HCT116 (cell line): Measurements from ENCODE around the gene ZBTB20. TPM values are rescaled to one million over a fixed set of nuclear protein-coding genes. Genes with fewer than 3 reads are reported as not detected.

ENCODE experiments used
- ATAC-seq: fragments of 200-7000 bp; cut with Tn5 transposase; 2 replicates; pipeline ENCODE4 v1.9.1; 2020; ENCODE audit warnings: mild to moderate bottlenecking, moderate library complexity
- BruUV-seq: library from RNA; stranded (reverse); fragments of 400-500 nt; replicated peaks from 2 replicates; lab custom pipeline; 2021; lab: Mats Ljungman, UMichigan
- CTCF ChIA-PET: fragments of 300-600 bp; sonication (Branson Sonifier 250); formaldehyde crosslinking; loops from one replicate; lab custom pipeline; 2021; ENCODE audit warnings: antibody characterized with exemption; lab: Charles Lee
- POLR2A ChIA-PET: fragments of 300-600, 350-600 bp; sonication (Branson Sonifier 250); formaldehyde crosslinking; loops from one replicate; lab custom pipeline; 2021; ENCODE audit warnings: antibody characterized with exemption; lab: Charles Lee
- RAD21 ChIA-PET, 2 experiments: fragments of 300-600 bp; sonication (Branson Sonifier 250); formaldehyde crosslinking; loops; one replicate each; lab custom pipeline; 2023; ENCODE audit warnings: low total read pairs in 2 of 2; ENCODE audit not compliant: uncharacterized antibody in 2 of 2, unreplicated experiment in 2 of 2, low non-redundant PET in 1 of 2; lab: Charles Lee
- DNase-seq: peaks from one replicate; pipeline ENCODE4 v3.0.0-alpha.2; 2010; ENCODE audit warnings: low read depth, low spot score
- H2AFZ ChIP-seq: fragments of 200-600 bp; shearing (Covaris generic), sonication (generic); 2 replicates; pipeline ENCODE4 v1.6.1; 2017; ENCODE audit warnings: low read depth, mixed run types, mixed read lengths, antibody characterized with exemption, low read length; ENCODE audit not compliant: poor library complexity, severe bottlenecking
- H3K27ac ChIP-seq: 2 replicates; pipeline ENCODE4 v1.5.1; 2012; ENCODE audit warnings: low read depth, low read length
- H3K27me3 ChIP-seq: fragments of 200-600 bp; sonication (generic); 2 replicates; pipeline ENCODE4 v1.6.1; 2016; ENCODE audit warnings: mixed run types, low read length, mixed read lengths; ENCODE audit not compliant: insufficient read depth
- H3K36me3 ChIP-seq, 2 experiments: fragments of 200-500 bp in 1 of 2; fragments of 200-600 bp in 1 of 2; sonication (Bioruptor generic) in 1 of 2; sonication (generic) in 1 of 2; 2 replicates each; pipeline versions ENCODE4 v1.5.1 to v1.6.1; 2014 to 2016; ENCODE audit warnings: low read length in 2 of 2, inconsistent platforms in 1 of 2, mixed read lengths in 1 of 2, mixed run types in 1 of 2; ENCODE audit not compliant: insufficient read depth in 2 of 2, control insufficient read depth in 1 of 2
- H3K4me1 ChIP-seq, 2 experiments: fragments of 200-600 bp in 1 of 2; sonication (generic) in 1 of 2; 2 replicates each; pipeline versions ENCODE4 v1.5.1 to v1.6.1; 2012 to 2017; ENCODE audit warnings: low read length in 2 of 2, inconsistent platforms in 1 of 2, mild to moderate bottlenecking in 1 of 2, mixed read lengths in 1 of 2, mixed run types in 1 of 2, moderate library complexity in 1 of 2; ENCODE audit not compliant: insufficient read depth in 2 of 2, control insufficient read depth in 1 of 2
- H3K4me2 ChIP-seq: fragments of 200-600 bp; sonication (generic); 2 replicates; pipeline ENCODE4 v1.6.1; 2017; ENCODE audit warnings: mixed run types, low read length, mixed read lengths
- H3K4me3 ChIP-seq, 2 experiments: fragments of 200-600 bp in 1 of 2; sonication (generic) in 1 of 2; replicated peaks in 1 of 2; 2 replicates each; pipeline ENCODE4 v1.5.1; 2011 to 2016; ENCODE audit warnings: low read length in 2 of 2, control low read depth in 1 of 2, low read depth in 1 of 2, mild to moderate bottlenecking in 1 of 2, mixed read lengths in 1 of 2, mixed run types in 1 of 2
- H3K79me2 ChIP-seq: fragments of 200-600 bp; sonication (generic); 2 replicates; pipeline ENCODE4 v1.6.1; 2017; ENCODE audit warnings: mild to moderate bottlenecking, mixed run types, low read length, moderate library complexity, mixed read lengths; ENCODE audit not compliant: insufficient read depth
- H3K9ac ChIP-seq: fragments of 200-600 bp; sonication (generic); 2 replicates; pipeline ENCODE4 v1.6.1; 2016; ENCODE audit warnings: low read length, mixed read lengths
- H3K9me2 ChIP-seq: fragments of 200-600 bp; sonication (generic), shearing (Covaris generic); 2 replicates; pipeline ENCODE4 v1.6.1; 2017; ENCODE audit warnings: mixed run types, mild to moderate bottlenecking, moderate library complexity; ENCODE audit not compliant: insufficient read depth
- H3K9me3 ChIP-seq, 2 experiments: fragments of 200-500 bp in 1 of 2; fragments of 200-600 bp in 1 of 2; sonication (Bioruptor generic) in 1 of 2; sonication (generic) in 1 of 2; 2 replicates each; pipeline ENCODE4 v1.6.1; 2014 to 2017; ENCODE audit warnings: low read length in 2 of 2, mixed read lengths in 2 of 2, inconsistent platforms in 1 of 2, low read depth in 1 of 2, mild to moderate bottlenecking in 1 of 2, mixed run types in 1 of 2, moderate library complexity in 1 of 2; ENCODE audit not compliant: control insufficient read depth in 1 of 2, insufficient read depth in 1 of 2
- H4K20me1 ChIP-seq: fragments of 200-600 bp; sonication (generic), shearing (Covaris generic); 2 replicates; pipeline ENCODE4 v1.6.1; 2017; ENCODE audit warnings: mixed run types, mild to moderate bottlenecking, moderate library complexity; ENCODE audit not compliant: insufficient read depth
- CBX3 ChIP-seq: IDR thresholded peaks from 2 replicates; pipeline ENCODE4 v1.6.1; 2012; ENCODE audit warnings: low read depth
- CEBPB ChIP-seq: IDR thresholded peaks from 2 replicates; pipeline ENCODE4 v1.6.1; 2012; ENCODE audit warnings: low read depth
- EGR1 ChIP-seq: IDR thresholded peaks from 2 replicates; pipeline ENCODE4 v1.6.1; 2012; ENCODE audit warnings: low read depth
- EZH2 ChIP-seq: fragments of 200-600 bp; sonication (generic); IDR thresholded peaks from 2 replicates; pipeline ENCODE4 v1.6.1; 2017; ENCODE audit warnings: antibody characterized with exemption, mixed run types
- EZH2phosphoT487 ChIP-seq: fragments of 200-600 bp; IDR thresholded peaks from 2 replicates; pipeline ENCODE4 v1.6.1; 2018; ENCODE audit warnings: antibody characterized with exemption, borderline replicate concordance
- FOSL1 ChIP-seq: IDR thresholded peaks from 2 replicates; pipeline ENCODE4 v1.6.1; 2012; ENCODE audit warnings: low read depth
- POLR2AphosphoS5 ChIP-seq: IDR thresholded peaks from 2 replicates; pipeline ENCODE4 v1.6.1; 2011; ENCODE audit warnings: mild to moderate bottlenecking, low read depth, low read length, moderate library complexity
- RAD21 ChIP-seq: IDR thresholded peaks from 2 replicates; pipeline ENCODE4 v1.6.1; 2012; ENCODE audit warnings: low read depth, mild to moderate bottlenecking
- SIN3A ChIP-seq: IDR thresholded peaks from 2 replicates; pipeline ENCODE4 v1.6.1; 2012; ENCODE audit warnings: low read depth
- SP1 ChIP-seq: IDR thresholded peaks from 2 replicates; pipeline ENCODE4 v1.6.1; 2012; ENCODE audit warnings: low read depth
- TCF7L2 ChIP-seq: IDR thresholded peaks from 2 replicates; pipeline ENCODE4 v1.7.0; 2011; ENCODE audit warnings: borderline replicate concordance, inconsistent platforms; ENCODE audit not compliant: insufficient read depth, insufficient read length; ENCODE audit errors: extremely low read depth
- ZFX ChIP-seq: fragments of 450-650 bp; IDR thresholded peaks from 2 replicates; pipeline ENCODE4 v1.6.1; 2017
- ZNF274 ChIP-seq: fragments of 200-500 bp; sonication (Bioruptor generic); IDR thresholded peaks from 2 replicates; pipeline ENCODE4 v1.6.1; 2014; ENCODE audit warnings: mild to moderate bottlenecking, low read depth, low read length, inconsistent platforms
- intact Hi-C: fragments of 100-400 bp; cut with micrococcal nuclease; formaldehyde crosslinking; loops from 2 replicates; pipeline ENCODE4 v1.10.0; 2022
- total RNA-seq: library from RNA; stranded (reverse); gene quantifications from one replicate; pipeline ENCODE4 v1.2.1, GENCODE V29; 2021; ENCODE audit not compliant: unreplicated experiment
- TF ChIP-seq, protein P1 (sequence below), 3 experiments: fragments of 200-600 bp in 1 of 3; sonication (generic) in 1 of 3; IDR thresholded peaks in 2 of 3; conservative IDR thresholded peaks in 1 of 3; 2 replicates each; pipeline ENCODE4 v1.5.1; 2012 to 2017; ENCODE audit warnings: low read depth in 2 of 3, low read length in 2 of 3, antibody characterized with exemption in 1 of 3, borderline replicate concordance in 1 of 3, control low read depth in 1 of 3, mild to moderate bottlenecking in 1 of 3, mixed read lengths in 1 of 3, mixed run types in 1 of 3, moderate library complexity in 1 of 3; ENCODE audit not compliant: insufficient read depth in 1 of 3
- TF ChIP-seq, protein P2 (sequence below): IDR thresholded peaks from 2 replicates; pipeline ENCODE4 v1.6.1; 2011; ENCODE audit warnings: mild to moderate bottlenecking, low read length, moderate library complexity; ENCODE audit not compliant: insufficient replicate concordance; ENCODE audit errors: extremely low read depth
- TF ChIP-seq, protein P3 (sequence below): IDR thresholded peaks from 2 replicates; pipeline ENCODE4 v1.6.1; 2012

The ZBTB20 gene
- total RNA-seq, 1 experiment from 2014 or later = 42.1 TPM

DNA sequence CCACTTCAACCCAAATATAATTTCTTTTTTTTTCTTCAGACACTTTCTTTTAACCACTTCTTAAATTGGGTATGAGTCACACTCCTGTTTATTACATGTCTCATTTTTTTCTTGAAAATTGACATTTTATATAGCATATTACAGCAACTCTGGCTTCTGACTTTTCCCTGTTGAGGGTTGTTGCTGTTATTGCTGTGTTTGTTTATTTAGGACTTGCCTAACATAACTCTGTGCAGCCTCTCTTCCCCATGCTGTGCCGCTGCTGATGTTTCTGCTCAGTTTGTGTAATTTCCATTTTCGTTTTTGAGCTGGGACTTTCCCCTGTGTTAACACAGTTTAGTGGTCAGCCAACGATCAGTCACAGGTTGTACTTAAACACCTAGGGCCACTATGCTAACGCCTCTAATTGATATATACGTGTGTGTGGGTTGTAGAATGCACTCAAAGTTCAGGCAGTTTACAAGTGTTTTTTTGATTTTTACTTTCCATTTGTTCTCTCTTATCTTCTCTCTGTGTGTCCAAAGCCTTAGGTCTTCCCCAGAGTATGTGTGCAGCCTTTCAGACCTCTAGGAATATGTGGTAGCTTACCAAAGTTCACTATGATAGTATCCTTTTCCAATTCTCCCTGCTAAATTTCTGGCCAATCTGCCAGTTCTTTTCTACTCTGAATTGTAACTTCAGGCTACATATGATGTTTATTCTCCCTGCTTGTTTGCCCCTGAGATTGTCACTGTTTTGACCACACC lies 337.2 kb downstream of the ZBTB20 start (continued):
- TF ChIP-seq CEBPB = no peak
- TF ChIP-seq, protein P1, sequence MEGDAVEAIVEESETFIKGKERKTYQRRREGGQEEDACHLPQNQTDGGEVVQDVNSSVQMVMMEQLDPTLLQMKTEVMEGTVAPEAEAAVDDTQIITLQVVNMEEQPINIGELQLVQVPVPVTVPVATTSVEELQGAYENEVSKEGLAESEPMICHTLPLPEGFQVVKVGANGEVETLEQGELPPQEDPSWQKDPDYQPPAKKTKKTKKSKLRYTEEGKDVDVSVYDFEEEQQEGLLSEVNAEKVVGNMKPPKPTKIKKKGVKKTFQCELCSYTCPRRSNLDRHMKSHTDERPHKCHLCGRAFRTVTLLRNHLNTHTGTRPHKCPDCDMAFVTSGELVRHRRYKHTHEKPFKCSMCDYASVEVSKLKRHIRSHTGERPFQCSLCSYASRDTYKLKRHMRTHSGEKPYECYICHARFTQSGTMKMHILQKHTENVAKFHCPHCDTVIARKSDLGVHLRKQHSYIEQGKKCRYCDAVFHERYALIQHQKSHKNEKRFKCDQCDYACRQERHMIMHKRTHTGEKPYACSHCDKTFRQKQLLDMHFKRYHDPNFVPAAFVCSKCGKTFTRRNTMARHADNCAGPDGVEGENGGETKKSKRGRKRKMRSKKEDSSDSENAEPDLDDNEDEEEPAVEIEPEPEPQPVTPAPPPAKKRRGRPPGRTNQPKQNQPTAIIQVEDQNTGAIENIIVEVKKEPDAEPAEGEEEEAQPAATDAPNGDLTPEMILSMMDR (IDR thresholded peaks at IDR 0.05 in 2 of 3, conservative IDR thresholded peaks at IDR 0.05 in 1 of 3; ENCODE audit: borderline replicate concordance in 1 of 3, insufficient read depth in 1 of 3, low read depth in 2 of 3, low read length in 2 of 3) = no peak
- TF ChIP-seq EZH2phosphoT487 = no peak
- TF ChIP-seq, all 23 proteins: peak for 0

DNA sequence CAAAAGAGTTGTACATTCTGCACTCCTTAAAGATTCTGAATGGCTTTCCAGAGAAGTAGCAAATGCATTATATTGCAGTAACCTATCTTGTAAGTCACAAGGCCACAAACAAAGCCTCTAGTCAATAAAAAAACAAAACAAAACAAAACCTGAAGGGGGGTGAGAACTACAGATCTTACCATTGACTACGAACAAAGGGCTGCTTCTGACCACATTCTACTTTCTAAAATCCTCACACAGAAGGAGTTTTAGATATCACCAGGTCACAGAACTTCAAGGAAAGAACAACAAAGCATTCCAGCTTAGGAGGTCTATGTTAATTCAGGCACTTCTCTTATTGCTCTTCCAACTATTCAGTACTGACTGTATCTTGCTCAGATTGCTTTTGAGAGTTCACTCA lies 343.0 kb downstream of the ZBTB20 start:
- Histone ChIP-seq H3K4me3 (no peak overlapping the region), H3K9me3 (no peaks in the 10 kb centered on the region), H3K27ac (peak overlapping the region; percentile 15; the same call in 1 of the 2 replicates), H3K4me1 (peaks cover 0 to 7% of the 10 kb centered on the region in 2 experiments; a peak in 2 of 4 replicates), H3K36me3 (no peaks in the 10 kb centered on the region), H3K79me2 (no peaks in the 10 kb centered on the region), H2AFZ (no peak overlapping the region), H3K4me2 (no peak overlapping the region), H4K20me1 (no peaks in the 10 kb centered on the region), H3K9me2 (no peaks in the 10 kb centered on the region), H3K9ac (no peak overlapping the region), H3K27me3 (no peaks in the 10 kb centered on the region)
- ChIA-PET CTCF (no interaction called here), POLR2A (no interaction called here), RAD21 (no interaction called here)
- BruUV-seq = no TSS peak
- intact Hi-C loops = no loop called here
- DNase-seq (no peak), ATAC-seq (no peak)
- TF ChIP-seq EZH2 (no peak), EZH2phosphoT487 (no peak), RAD21 (no peak), ZNF274 (no peak), FOSL1 (no peak), POLR2AphosphoS5 (no peak), SP1 (no peak), TCF7L2 (no peak), CEBPB (no peak), ZFX (no peak), CBX3 (no peak), SIN3A (no peak), EGR1 (no peak)
- TF ChIP-seq, protein P2, sequence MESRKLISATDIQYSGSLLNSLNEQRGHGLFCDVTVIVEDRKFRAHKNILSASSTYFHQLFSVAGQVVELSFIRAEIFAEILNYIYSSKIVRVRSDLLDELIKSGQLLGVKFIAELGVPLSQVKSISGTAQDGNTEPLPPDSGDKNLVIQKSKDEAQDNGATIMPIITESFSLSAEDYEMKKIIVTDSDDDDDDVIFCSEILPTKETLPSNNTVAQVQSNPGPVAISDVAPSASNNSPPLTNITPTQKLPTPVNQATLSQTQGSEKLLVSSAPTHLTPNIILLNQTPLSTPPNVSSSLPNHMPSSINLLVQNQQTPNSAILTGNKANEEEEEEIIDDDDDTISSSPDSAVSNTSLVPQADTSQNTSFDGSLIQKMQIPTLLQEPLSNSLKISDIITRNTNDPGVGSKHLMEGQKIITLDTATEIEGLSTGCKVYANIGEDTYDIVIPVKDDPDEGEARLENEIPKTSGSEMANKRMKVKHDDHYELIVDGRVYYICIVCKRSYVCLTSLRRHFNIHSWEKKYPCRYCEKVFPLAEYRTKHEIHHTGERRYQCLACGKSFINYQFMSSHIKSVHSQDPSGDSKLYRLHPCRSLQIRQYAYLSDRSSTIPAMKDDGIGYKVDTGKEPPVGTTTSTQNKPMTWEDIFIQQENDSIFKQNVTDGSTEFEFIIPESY = no peak
- TF ChIP-seq, protein P3, sequence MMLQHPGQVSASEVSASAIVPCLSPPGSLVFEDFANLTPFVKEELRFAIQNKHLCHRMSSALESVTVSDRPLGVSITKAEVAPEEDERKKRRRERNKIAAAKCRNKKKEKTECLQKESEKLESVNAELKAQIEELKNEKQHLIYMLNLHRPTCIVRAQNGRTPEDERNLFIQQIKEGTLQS = no peak
- TF ChIP-seq, protein P1 (IDR thresholded peaks at IDR 0.05 in 2 of 3, conservative IDR thresholded peaks at IDR 0.05 in 1 of 3; ENCODE audit: borderline replicate concordance in 1 of 3, insufficient read depth in 1 of 3, low read depth in 2 of 3, low read length in 2 of 3) = no peak
